Liver (tissue), 9 donors: ENCODE results near the gene EDC3. TPM values are rescaled to one million over a fixed set of nuclear protein-coding genes. Genes with fewer than 3 reads are reported as not detected.
A peak's percentile ranks its signal among the peaks of the same experiment; 100 is the strongest.
"Not testable (repeated sequence)": the region's sequence is repeated elsewhere in the genome, so short reads cannot be mapped to it uniquely, and the experiment has no call there.

Experiments used
- DNase-seq: peaks from one replicate; pipeline ENCODE4 v3.0.0-alpha.2; 2017; ENCODE audit warnings: low spot score
- H3K27ac ChIP-seq, 2 donors: one replicate each; pipeline ENCODE4 v1.7.0; 2013; ENCODE audit warnings: inconsistent platforms in 2 of 2, low read length in 2 of 2, control low read depth in 1 of 2, low read depth in 1 of 2, mild to moderate bottlenecking in 1 of 2
- H3K27me3 ChIP-seq, 4 donors: one replicate each; pipeline versions ENCODE4 v1.6.1 to v1.7.0; 2013; ENCODE audit warnings: low read length in 3 of 4, inconsistent platforms in 1 of 4, mild to moderate bottlenecking in 1 of 4, moderate library complexity in 1 of 4; ENCODE audit not compliant: control insufficient read depth in 4 of 4, insufficient read depth in 4 of 4
- H3K36me3 ChIP-seq, 4 donors: one replicate each; pipeline versions ENCODE4 v1.6.1 to v1.7.0; 2013; ENCODE audit warnings: low read length in 3 of 4, mild to moderate bottlenecking in 3 of 4, low read depth in 1 of 4, moderate library complexity in 1 of 4; ENCODE audit not compliant: control insufficient read depth in 4 of 4, insufficient read depth in 3 of 4
- H3K4me1 ChIP-seq, 4 donors: one replicate each; pipeline versions ENCODE4 v1.6.1 to v1.7.0; 2013; ENCODE audit warnings: low read length in 3 of 4, mild to moderate bottlenecking in 3 of 4, moderate library complexity in 1 of 4; ENCODE audit not compliant: control insufficient read depth in 4 of 4, insufficient read depth in 4 of 4
- H3K4me3 ChIP-seq, 3 donors: one replicate each; pipeline versions ENCODE4 v1.6.1 to v1.7.0; 2013; ENCODE audit warnings: low read length in 3 of 3, control low read depth in 1 of 3, low read depth in 1 of 3, mild to moderate bottlenecking in 1 of 3
- H3K9ac ChIP-seq, 2 donors: one replicate each; pipeline ENCODE4 v1.7.0; 2013; ENCODE audit warnings: low read length in 2 of 2, mild to moderate bottlenecking in 2 of 2, moderate library complexity in 2 of 2, control low read depth in 1 of 2, low read depth in 1 of 2
- H3K9me3 ChIP-seq, 4 donors: one replicate each; pipeline versions ENCODE4 v1.6.1 to v1.7.0; 2013; ENCODE audit warnings: low read length in 3 of 4; ENCODE audit not compliant: control insufficient read depth in 4 of 4
- GABPA ChIP-seq, 2 donors: IDR thresholded peaks in 1 of 2; conservative IDR thresholded peaks in 1 of 2; 2 replicates each; pipeline ENCODE4 v1.6.1; 2016; ENCODE audit warnings: antibody characterized with exemption in 2 of 2, mild to moderate bottlenecking in 1 of 2, moderate library complexity in 1 of 2
- HNF4A ChIP-seq, 2 donors: conservative IDR thresholded peaks; 2 replicates each; pipeline ENCODE4 v1.6.1; 2016; ENCODE audit warnings: antibody characterized with exemption in 2 of 2, mild to moderate bottlenecking in 2 of 2
- NR2F2 ChIP-seq: IDR thresholded peaks from 2 replicates; pipeline ENCODE4 v1.6.1; 2016; ENCODE audit warnings: antibody characterized with exemption
- RAD21 ChIP-seq, 2 donors: IDR thresholded peaks; 2 replicates each; pipeline ENCODE4 v1.6.1; 2016; ENCODE audit warnings: antibody characterized with exemption in 2 of 2, mild to moderate bottlenecking in 2 of 2
- RXRA ChIP-seq, 2 donors: IDR thresholded peaks; 2 replicates each; pipeline ENCODE4 v1.6.1; 2017 to 2018; ENCODE audit warnings: antibody characterized with exemption in 2 of 2, mild to moderate bottlenecking in 1 of 2
- SP1 ChIP-seq: IDR thresholded peaks from 2 replicates; pipeline ENCODE4 v1.6.1; 2018; ENCODE audit warnings: antibody characterized with exemption, mild to moderate bottlenecking
- YY1 ChIP-seq: IDR thresholded peaks from 2 replicates; pipeline ENCODE4 v1.6.1; 2016; ENCODE audit warnings: antibody characterized with exemption, mild to moderate bottlenecking
- WGBS: extraction: QIAGEN DNeasy Blood & Tissue Kit; methylation state at CpG from one replicate; pipeline ENCODE4 v1.1.7; 2013; 5-methylcytosine and 5-hydroxymethylcytosine counted together
- polyA plus RNA-seq, 2 donors: library from polyadenylated mRNA; stranded (reverse) in 1 of 2; unstranded in 1 of 2; fragments of 200-250 nt in 1 of 2; fragments of >200 nt in 1 of 2; fragmentation: Nextera tagmentation in 1 of 2; extraction: Ambion mirVana in 1 of 2; gene quantifications; one replicate each; pipeline versions ENCODE4 v1.2.1 to v1.2.3, GENCODE V29; 2013 to 2015
- total RNA-seq, 2 donors: library from RNA; depleted of rRNA; stranded (reverse); fragments of >200 nt; gene quantifications; one replicate each; pipeline ENCODE4 v1.2.3, GENCODE V29; 2014
- TF ChIP-seq, protein P1 (sequence below): IDR thresholded peaks from 2 replicates; pipeline ENCODE4 v1.6.1; 2016; ENCODE audit warnings: antibody characterized with exemption, mild to moderate bottlenecking
- TF ChIP-seq, protein P2 (sequence below): fragments of 150-350 bp; IDR thresholded peaks from 2 replicates; pipeline ENCODE4 v1.5.1; 2017; ENCODE audit warnings: improper control_type of control experiment, low read depth, low read length; ENCODE audit not compliant: missing input control
- donor health status: healthy.
- donor health status: healthy.
- donor health status: healthy.
- donor health status: healthy.
- donor health status: healthy.

The EDC3 gene
- total and polyA plus RNA-seq, 4 donors = 5.8 to 9.5 (median 7.4) TPM

DNA sequence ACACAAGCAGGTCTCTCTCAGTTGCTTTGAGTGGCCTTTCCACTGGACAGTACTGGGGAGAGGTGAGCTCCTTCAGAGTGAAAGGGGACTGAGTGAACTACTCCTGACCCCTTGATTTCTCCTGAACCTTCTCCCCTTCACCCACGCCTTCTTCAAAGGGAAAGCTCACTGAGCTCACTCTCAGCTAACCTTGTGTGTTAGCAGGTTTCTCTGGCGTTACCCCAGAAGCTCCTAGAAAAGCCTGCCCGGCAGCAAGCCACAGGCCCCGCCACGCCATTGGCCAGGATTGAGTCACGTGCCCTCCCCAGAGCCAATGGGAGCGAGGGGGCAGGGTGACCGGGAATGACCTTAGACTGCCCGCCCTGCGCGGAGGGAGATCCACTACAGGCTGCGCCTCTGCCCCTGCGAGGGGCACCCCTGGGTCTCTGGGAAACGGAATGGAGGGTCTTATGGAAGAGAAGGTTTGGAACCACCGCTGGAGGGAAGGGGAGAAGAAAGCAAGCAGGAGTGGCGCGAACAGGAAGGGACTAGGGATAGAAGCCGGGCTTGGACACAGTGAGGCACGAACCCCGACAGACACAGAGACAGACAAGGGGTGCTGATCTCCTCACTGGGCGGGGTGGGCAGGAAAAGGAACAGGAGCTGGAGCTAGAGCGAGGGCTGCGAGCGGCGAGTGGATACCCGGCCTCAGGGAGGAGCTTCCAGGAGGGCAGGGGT lies 97.5 kb downstream of the EDC3 start:
- Histone ChIP-seq H3K4me1 (peaks cover 0 to 20% (median 11%) of the 10 kb centered on the region in 4 donors), H3K4me3 (peak overlapping the region; percentile 50 to 65 (median 54)), H3K36me3 (peaks cover 0 to 4% (median 4%) of the 10 kb centered on the region in 4 donors), H3K27ac (peak overlapping the region; percentile 69 to 77), H3K9ac (peak overlapping the region; percentile 16 to 74), H3K9me3 (no peaks in the 10 kb centered on the region), H3K27me3 (no peaks in the 10 kb centered on the region)
- TF ChIP-seq HNF4A (conservative IDR thresholded peaks at IDR 0.05) = no peak
- TF ChIP-seq GABPA (IDR thresholded peaks at IDR 0.05 in 1 of 2, conservative IDR thresholded peaks at IDR 0.05 in 1 of 2) = peak in 1 of 2 donors; percentile 46
- TF ChIP-seq NR2F2 = peak; percentile 81
- TF ChIP-seq RXRA (IDR thresholded peaks at IDR 0.05) = peak; percentile 93 to 94
- peak; percentile 69 for TF ChIP-seq YY1
- peak in 1 of 2 donors; percentile 38 for TF ChIP-seq RAD21 (IDR thresholded peaks at IDR 0.05)
- TF ChIP-seq, protein P1, sequence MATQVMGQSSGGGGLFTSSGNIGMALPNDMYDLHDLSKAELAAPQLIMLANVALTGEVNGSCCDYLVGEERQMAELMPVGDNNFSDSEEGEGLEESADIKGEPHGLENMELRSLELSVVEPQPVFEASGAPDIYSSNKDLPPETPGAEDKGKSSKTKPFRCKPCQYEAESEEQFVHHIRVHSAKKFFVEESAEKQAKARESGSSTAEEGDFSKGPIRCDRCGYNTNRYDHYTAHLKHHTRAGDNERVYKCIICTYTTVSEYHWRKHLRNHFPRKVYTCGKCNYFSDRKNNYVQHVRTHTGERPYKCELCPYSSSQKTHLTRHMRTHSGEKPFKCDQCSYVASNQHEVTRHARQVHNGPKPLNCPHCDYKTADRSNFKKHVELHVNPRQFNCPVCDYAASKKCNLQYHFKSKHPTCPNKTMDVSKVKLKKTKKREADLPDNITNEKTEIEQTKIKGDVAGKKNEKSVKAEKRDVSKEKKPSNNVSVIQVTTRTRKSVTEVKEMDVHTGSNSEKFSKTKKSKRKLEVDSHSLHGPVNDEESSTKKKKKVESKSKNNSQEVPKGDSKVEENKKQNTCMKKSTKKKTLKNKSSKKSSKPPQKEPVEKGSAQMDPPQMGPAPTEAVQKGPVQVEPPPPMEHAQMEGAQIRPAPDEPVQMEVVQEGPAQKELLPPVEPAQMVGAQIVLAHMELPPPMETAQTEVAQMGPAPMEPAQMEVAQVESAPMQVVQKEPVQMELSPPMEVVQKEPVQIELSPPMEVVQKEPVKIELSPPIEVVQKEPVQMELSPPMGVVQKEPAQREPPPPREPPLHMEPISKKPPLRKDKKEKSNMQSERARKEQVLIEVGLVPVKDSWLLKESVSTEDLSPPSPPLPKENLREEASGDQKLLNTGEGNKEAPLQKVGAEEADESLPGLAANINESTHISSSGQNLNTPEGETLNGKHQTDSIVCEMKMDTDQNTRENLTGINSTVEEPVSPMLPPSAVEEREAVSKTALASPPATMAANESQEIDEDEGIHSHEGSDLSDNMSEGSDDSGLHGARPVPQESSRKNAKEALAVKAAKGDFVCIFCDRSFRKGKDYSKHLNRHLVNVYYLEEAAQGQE = peak; percentile 92
- TF ChIP-seq, protein P2, sequence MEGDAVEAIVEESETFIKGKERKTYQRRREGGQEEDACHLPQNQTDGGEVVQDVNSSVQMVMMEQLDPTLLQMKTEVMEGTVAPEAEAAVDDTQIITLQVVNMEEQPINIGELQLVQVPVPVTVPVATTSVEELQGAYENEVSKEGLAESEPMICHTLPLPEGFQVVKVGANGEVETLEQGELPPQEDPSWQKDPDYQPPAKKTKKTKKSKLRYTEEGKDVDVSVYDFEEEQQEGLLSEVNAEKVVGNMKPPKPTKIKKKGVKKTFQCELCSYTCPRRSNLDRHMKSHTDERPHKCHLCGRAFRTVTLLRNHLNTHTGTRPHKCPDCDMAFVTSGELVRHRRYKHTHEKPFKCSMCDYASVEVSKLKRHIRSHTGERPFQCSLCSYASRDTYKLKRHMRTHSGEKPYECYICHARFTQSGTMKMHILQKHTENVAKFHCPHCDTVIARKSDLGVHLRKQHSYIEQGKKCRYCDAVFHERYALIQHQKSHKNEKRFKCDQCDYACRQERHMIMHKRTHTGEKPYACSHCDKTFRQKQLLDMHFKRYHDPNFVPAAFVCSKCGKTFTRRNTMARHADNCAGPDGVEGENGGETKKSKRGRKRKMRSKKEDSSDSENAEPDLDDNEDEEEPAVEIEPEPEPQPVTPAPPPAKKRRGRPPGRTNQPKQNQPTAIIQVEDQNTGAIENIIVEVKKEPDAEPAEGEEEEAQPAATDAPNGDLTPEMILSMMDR = no peak
- TF ChIP-seq SP1 = peak; percentile 90
- under 1% methylated on average over 26 of the region's 26 CpGs for WGBS
- DNase-seq = peak; percentile 97

DNA sequence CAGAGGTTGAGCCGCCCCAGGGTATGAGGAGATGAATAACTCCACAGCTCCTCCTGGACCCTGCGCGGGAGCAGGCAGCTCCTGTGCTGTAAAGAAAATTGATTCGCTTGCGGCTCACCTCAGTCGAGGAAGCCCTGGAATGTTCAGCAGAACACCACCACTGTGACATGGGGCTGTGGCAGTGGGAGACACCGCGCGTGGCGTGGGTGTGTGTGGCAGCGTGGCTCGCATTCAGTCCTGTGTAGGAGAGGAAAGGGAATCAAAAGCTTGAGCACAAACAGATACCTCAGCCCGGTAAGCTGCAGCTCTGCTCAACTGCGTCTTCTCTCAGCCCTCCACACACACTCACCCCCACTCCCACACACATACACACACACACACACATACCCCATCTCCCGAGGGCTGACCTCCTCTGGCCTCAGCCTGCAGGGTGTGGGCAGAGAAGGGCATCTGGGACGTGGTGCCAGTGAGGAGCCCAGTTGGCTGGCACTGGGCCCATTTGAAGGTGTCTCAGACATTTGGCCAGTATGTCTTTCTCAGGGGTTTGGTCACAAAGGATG lies 98.6 kb downstream of the EDC3 start:
- H3K4me1 ChIP-seq = peaks cover 0 to 20% (median 11%) of the 10 kb centered on the region in 4 donors
- H3K27me3 ChIP-seq, H3K36me3 ChIP-seq, H3K9me3 ChIP-seq, H3K9ac ChIP-seq, H3K4me3 ChIP-seq, H3K27ac ChIP-seq, DNase-seq: not testable (repeated sequence)
- WGBS = 93% methylated on average over 15 of the region's 16 CpGs

DNA sequence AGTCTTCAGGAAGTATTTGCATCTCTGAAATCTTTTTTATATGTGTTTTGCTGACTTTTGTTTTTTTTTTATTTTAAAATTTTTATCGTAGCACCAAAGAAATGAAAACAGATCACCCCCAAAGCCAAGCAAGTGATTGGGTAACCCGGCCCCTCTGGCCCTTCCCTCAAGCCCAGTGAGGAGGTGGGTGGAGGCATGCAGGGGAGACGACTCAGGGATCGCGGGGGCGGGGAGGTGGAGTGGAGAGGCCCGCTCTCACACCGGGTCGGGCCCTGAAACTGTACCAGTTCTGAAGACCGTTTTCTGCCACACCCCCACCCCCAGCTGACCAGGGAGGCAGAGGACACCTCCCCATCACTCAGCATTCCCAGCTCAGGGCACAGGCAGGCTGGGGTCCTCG lies 99.1 kb downstream of the EDC3 start:
- not testable (repeated sequence) for H3K27me3 ChIP-seq, DNase-seq, H3K9ac ChIP-seq, H3K4me3 ChIP-seq, H3K9me3 ChIP-seq, H3K27ac ChIP-seq
- H3K36me3 ChIP-seq = peaks cover 0 to 12% (median 8%) of the 10 kb centered on the region in 4 donors
- peaks cover 0 to 20% (median 11%) of the 10 kb centered on the region in 4 donors for H3K4me1 ChIP-seq
- WGBS = 83% methylated on average over 10 of the region's 11 CpGs
